Measurements from ENCODE around the gene PDXDC1.

DNA sequence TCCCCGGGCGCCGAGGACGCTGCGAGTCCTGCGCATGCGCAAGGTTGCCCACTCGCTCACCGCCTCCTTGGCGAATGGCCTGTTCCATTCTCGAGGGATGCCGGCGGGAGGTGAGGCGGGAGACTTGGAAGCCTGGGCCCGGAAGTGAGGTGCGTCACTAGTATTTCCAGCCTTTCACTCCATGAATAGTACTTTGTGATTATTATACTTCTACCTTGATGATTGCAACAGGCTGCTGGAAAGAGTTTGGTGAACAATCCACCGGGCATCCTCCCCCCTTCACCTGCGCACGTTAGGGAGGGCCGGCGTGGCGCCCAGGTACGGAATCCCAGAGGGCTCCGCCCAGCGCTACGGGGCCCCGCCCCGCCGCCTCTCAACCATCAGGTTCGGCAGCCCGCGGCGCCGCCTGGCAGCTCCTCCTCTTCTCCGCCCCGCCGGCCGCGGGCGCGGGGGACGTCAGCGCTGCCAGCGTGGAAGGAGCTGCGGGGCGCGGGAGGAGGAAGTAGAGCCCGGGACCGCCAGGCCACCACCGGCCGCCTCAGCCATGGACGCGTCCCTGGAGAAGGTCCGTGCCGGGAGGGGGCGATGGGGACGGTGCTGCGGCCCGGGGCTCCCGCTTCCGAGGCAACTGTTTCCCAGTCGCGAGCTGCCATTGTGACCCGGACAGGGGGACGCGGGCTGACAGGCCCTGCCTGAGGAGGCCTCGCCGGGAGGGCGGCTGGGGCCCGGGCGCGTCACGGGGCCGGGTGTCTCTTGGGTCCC is at the start of gene PDXDC1:
- TF ChIP-seq CTCF (IDR thresholded peaks at IDR 0.05): peak in 4 of 6 experiments; percentile 7 to 19 (median 15)
- TF ChIP-seq POLR2A (IDR thresholded peaks at IDR 0.05): peak; percentile 91 to 98
